ENCODE data around the gene SLAMF9. TPM values are rescaled to one million over a fixed set of nuclear protein-coding genes. Genes with fewer than 3 reads are reported as not detected.

The SLAMF9 gene
- total and polyA plus RNA-seq, 2 donors (not counting 3 experiments of a cell fraction or from before 2014, with no cell fraction given) = not detected

DNA sequence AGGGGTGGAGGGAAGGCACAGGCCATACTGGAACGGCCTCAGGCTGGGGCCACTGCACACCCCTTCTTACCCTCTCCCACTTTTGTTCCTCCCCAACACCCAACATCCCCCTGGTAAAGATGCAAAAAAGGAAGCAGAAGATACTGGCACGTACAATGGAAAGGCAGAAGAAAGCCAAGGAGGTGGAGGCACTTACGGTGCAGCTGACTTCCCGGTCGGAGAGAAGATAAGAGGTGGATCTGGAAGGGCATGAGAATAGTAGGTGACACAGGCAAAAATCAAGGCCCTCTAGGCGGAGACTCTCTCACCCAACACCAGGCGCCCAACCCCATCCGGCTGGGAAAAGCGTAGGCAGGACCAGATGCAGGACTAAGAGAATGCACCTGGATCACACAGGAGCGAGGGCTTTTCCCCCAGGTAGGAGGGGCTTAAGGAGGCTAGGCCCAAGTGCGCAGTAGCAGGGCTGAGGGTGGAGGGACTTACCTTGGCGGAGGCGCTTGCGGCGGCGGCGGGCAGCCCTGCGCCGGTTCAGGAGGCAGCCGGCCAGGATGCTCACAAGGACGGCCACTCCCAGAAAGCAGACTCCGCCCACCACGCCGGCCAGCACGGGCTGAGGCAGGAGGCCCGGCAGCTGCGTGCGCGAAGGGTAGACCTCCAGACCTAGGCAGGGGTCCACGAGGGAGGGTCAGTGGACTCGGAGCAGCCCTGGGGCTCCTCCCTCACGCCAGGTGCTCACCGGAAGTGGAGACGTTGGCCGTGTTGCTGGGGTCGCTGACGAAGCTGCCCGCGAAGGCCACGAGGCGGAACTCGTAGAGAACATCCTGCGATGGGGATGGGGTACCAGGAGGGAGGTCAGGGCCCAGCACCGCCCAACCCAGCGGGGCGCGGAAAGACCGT, 24.6 kb downstream of the SLAMF9 start:
- ChIA-PET POLR2A (no interaction called here), CTCF (interaction anchor here (1.4 to 2.0 kb wide), 2 partner anchors 38 to 78 kb away, joined by 4 to 9 read pairs; no protein-coding TSS in a partner anchor)
- FAIRE-seq (no peak), DNase-seq (ENCODE audit: low read depth, low spot score) (no peak)
- H3K4me3 ChIP-seq (replicated peaks in 1 of 3; ENCODE audit: insufficient read depth in 1 of 3, low read depth in 1 of 3, low read length in 3 of 3) = no peak overlapping the region
- no peaks in the 10 kb centered on the region for H3K9me1 ChIP-seq (replicated peaks; ENCODE audit: control insufficient read depth, extremely low read depth, insufficient read depth, low read length)
- no peaks in the 10 kb centered on the region for H3K36me3 ChIP-seq (ENCODE audit: control insufficient read depth in 2 of 2, extremely low read depth in 1 of 2, insufficient read depth in 2 of 2, low read length in 2 of 2)
- H3K9me3 ChIP-seq (replicated peaks; ENCODE audit: control insufficient read depth, insufficient read depth, low read length) = no peaks in the 10 kb centered on the region
- peaks cover 8% of the 10 kb centered on the region for H3K79me2 ChIP-seq (ENCODE audit: control insufficient read depth, insufficient read depth, low read length)
- dilution Hi-C loops (cut with MboI; ENCODE audit: extremely low pct_ligation_motif_present, low sequenced_read_pairs) = no loop called here
- no peak overlapping the region for H3K9ac ChIP-seq (replicated peaks; ENCODE audit: extremely low read depth, insufficient read depth, low read length)
- no peak overlapping the region for H2AFZ ChIP-seq (ENCODE audit: low read depth, low read length)
- H4K20me1 ChIP-seq (replicated peaks; ENCODE audit: control insufficient read depth, extremely low read depth, insufficient read depth, low read length) = no peaks in the 10 kb centered on the region
- TF ChIP-seq, protein P1, sequence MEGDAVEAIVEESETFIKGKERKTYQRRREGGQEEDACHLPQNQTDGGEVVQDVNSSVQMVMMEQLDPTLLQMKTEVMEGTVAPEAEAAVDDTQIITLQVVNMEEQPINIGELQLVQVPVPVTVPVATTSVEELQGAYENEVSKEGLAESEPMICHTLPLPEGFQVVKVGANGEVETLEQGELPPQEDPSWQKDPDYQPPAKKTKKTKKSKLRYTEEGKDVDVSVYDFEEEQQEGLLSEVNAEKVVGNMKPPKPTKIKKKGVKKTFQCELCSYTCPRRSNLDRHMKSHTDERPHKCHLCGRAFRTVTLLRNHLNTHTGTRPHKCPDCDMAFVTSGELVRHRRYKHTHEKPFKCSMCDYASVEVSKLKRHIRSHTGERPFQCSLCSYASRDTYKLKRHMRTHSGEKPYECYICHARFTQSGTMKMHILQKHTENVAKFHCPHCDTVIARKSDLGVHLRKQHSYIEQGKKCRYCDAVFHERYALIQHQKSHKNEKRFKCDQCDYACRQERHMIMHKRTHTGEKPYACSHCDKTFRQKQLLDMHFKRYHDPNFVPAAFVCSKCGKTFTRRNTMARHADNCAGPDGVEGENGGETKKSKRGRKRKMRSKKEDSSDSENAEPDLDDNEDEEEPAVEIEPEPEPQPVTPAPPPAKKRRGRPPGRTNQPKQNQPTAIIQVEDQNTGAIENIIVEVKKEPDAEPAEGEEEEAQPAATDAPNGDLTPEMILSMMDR (IDR thresholded peaks at IDR 0.05; ENCODE audit: extremely low read depth in 1 of 2, insufficient read depth in 1 of 2, low read depth in 1 of 2, low read length in 2 of 2) = no peak
- no peak for TF ChIP-seq MAX (IDR thresholded peaks at IDR 0.05; ENCODE audit: insufficient read depth, insufficient read length)
- no peak for TF ChIP-seq EZH2 (IDR thresholded peaks at IDR 0.05; ENCODE audit: borderline replicate concordance, low read depth, low read length, severe bottlenecking)
- no peak for TF ChIP-seq POLR2A (IDR thresholded peaks at IDR 0.05; ENCODE audit: low read depth, low read length)
- no peak for TF ChIP-seq JUN (IDR thresholded peaks at IDR 0.05; ENCODE audit: borderline replicate concordance, insufficient read depth, insufficient read length, low read depth)
- TF ChIP-seq GATA2 (IDR thresholded peaks at IDR 0.05; ENCODE audit: insufficient read depth, insufficient read length, low read depth, low read length) = no peak
- no peak for TF ChIP-seq MYC (IDR thresholded peaks at IDR 0.05; ENCODE audit: low read depth, low read length)
- TF ChIP-seq FOS (IDR thresholded peaks at IDR 0.05; ENCODE audit: borderline replicate concordance, insufficient read depth, low read length) = no peak
- no peak for TF ChIP-seq POLR2AphosphoS5 (IDR thresholded peaks at IDR 0.05; ENCODE audit: insufficient read depth, low read depth, low read length)
- BruUV-seq (replicated peaks) = no TSS peak
- peaks cover 4% of the 10 kb centered on the region for H3K4me1 ChIP-seq (ENCODE audit: control insufficient read depth, extremely low read depth, insufficient read depth, low read length)
- no peak overlapping the region for H3K4me2 ChIP-seq (ENCODE audit: insufficient read depth, low read length)
- intact Hi-C loops (cut with micrococcal nuclease) = loop anchor here (10.0 kb wide), 1 partner anchor 1915 kb away; no protein-coding TSS in a partner anchor
- no peaks in the 10 kb centered on the region for H3K27me3 ChIP-seq (ENCODE audit: control insufficient read depth in 2 of 2, insufficient read depth in 2 of 2, low read length in 2 of 2)
- no peak overlapping the region for H3K27ac ChIP-seq (ENCODE audit: insufficient read depth, low read depth, low read length)

Measured in endothelial cell of umbilical vein (primary cell).